Thyroid gland (tissue), 4 donors: Measurements from ENCODE around the gene PARP16.

Source experiments
- POLR2A ChIP-seq, 2 donors: fragments of 450-650 bp; IDR thresholded peaks; one replicate each; pipeline ENCODE4 v1.6.1; 2017; ENCODE audit warnings: antibody characterized with exemption in 2 of 2, mild to moderate bottlenecking in 2 of 2, moderate library complexity in 1 of 2
- TF ChIP-seq, protein P1 (sequence below), 6 experiments: fragments of 200-600 bp in 3 of 6; fragments of 450-650 bp in 3 of 6; sonication (generic) in 3 of 6; IDR thresholded peaks; one replicate each; pipeline ENCODE4 v1.5.1; 2016 to 2019; ENCODE audit warnings: antibody characterized with exemption in 6 of 6, mild to moderate bottlenecking in 2 of 6, inconsistent platforms in 1 of 6, moderate library complexity in 1 of 6

DNA sequence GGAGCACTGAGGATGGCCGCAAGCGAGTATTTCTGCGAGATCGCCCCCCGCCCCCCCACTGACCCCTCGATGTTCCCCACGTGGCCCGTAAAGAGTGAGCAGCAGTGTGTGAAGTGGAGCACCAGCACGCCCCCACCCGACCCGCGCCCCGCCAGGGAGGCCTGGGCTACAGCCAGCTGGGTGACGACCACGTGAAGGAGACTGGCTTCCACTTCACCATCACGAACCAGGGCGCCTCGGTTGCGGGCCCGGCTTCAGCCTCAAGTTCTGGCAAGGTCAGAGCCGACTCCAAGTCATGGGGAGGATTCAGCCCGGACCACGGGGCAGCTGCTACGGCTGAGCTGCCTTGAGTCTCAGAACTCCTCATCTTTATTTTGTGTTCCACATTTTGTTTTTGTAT, 15.4 kb upstream of the PARP16 start:
- TF ChIP-seq POLR2A (IDR thresholded peaks at IDR 0.05) = no peak
- TF ChIP-seq, protein P1, sequence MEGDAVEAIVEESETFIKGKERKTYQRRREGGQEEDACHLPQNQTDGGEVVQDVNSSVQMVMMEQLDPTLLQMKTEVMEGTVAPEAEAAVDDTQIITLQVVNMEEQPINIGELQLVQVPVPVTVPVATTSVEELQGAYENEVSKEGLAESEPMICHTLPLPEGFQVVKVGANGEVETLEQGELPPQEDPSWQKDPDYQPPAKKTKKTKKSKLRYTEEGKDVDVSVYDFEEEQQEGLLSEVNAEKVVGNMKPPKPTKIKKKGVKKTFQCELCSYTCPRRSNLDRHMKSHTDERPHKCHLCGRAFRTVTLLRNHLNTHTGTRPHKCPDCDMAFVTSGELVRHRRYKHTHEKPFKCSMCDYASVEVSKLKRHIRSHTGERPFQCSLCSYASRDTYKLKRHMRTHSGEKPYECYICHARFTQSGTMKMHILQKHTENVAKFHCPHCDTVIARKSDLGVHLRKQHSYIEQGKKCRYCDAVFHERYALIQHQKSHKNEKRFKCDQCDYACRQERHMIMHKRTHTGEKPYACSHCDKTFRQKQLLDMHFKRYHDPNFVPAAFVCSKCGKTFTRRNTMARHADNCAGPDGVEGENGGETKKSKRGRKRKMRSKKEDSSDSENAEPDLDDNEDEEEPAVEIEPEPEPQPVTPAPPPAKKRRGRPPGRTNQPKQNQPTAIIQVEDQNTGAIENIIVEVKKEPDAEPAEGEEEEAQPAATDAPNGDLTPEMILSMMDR (IDR thresholded peaks at IDR 0.05) = no peak
